Liver (tissue), 3 donors: ENCODE results near the gene DNAH10.

Source experiments
- CTCF ChIP-seq: fragments of 150-350 bp; IDR thresholded peaks from 2 replicates; pipeline ENCODE4 v1.5.1; 2017; ENCODE audit warnings: improper control_type of control experiment, low read depth, low read length; ENCODE audit not compliant: missing input control
- EGR1 ChIP-seq, 2 donors: IDR thresholded peaks; 2 replicates each; pipeline ENCODE4 v1.6.1; 2016 to 2018; ENCODE audit warnings: antibody characterized with exemption in 2 of 2, low read depth in 2 of 2
- GABPA ChIP-seq, 2 donors: IDR thresholded peaks in 1 of 2; conservative IDR thresholded peaks in 1 of 2; 2 replicates each; pipeline ENCODE4 v1.6.1; 2016; ENCODE audit warnings: antibody characterized with exemption in 2 of 2, mild to moderate bottlenecking in 1 of 2, moderate library complexity in 1 of 2
- HNF4G ChIP-seq: IDR thresholded peaks from 2 replicates; pipeline ENCODE4 v1.6.1; 2016; ENCODE audit warnings: antibody characterized with exemption
- RAD21 ChIP-seq, 2 donors: IDR thresholded peaks; 2 replicates each; pipeline ENCODE4 v1.6.1; 2016; ENCODE audit warnings: antibody characterized with exemption in 2 of 2, mild to moderate bottlenecking in 2 of 2
- YY1 ChIP-seq: IDR thresholded peaks from 2 replicates; pipeline ENCODE4 v1.6.1; 2016; ENCODE audit warnings: antibody characterized with exemption, mild to moderate bottlenecking
- donor health status: healthy.
- donor health status: healthy.

GRCh38 chr12:123828120-123828519 is 66.0 kb downstream of the DNAH10 start:
- no peak for TF ChIP-seq CTCF
- TF ChIP-seq EGR1 (IDR thresholded peaks at IDR 0.05; ENCODE audit: low read depth in 2 of 2) = no peak
- TF ChIP-seq RAD21 (IDR thresholded peaks at IDR 0.05) = no peak
- no peak for TF ChIP-seq GABPA (IDR thresholded peaks at IDR 0.05 in 1 of 2, conservative IDR thresholded peaks at IDR 0.05 in 1 of 2)
- TF ChIP-seq YY1 = no peak
- TF ChIP-seq HNF4G = no peak
